ENCODE results near the gene CNRIP1.
A peak's percentile ranks its signal among the peaks of the same experiment; 100 is the strongest.
"Not testable (repeated sequence)": the region's sequence is repeated elsewhere in the genome, so short reads cannot be mapped to it uniquely, and the experiment has no call there.

The CNRIP1 gene

DNA sequence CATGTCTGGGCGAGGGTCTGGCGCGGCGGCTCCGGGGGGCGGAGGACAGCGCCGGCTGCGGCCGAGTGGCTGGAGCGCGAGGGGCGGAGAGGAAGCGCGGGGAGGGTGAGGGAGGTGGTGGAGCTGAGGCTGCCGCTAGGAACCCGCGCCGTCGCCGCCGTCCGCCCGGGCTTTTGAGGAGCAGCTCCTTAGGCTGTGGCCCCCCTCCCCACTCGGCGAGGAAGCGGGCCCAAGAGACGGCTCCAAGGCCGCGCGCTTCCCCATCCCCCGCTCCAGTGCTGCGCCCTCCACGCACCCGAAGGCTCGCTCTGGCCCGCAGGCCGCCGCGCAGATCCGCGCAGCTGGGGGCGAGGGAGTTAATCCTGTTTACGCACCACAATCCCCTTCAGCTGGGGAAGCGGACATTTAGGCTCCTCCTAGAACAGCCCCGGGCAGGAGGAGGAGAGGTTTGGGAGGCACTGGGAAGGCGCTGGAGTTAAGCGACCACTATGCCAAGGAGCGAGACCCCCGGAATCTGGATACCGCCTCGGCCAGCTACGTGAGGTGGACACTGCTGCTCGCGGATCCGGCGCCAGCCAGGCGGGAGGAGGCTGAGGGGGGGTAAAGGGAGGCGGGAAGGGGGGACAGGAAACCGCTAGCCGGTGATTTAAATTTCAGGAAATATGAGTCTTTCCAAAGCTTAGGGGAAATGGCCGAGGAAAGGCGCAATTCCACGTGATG is at the start of gene CNRIP1:
TSS of gene CNRIP1 (minus strand) at position 552 of the 720 bp plus-strand sequence. CDS start at position 3, 549 bp downstream.
- no peak for DNase-seq

DNA sequence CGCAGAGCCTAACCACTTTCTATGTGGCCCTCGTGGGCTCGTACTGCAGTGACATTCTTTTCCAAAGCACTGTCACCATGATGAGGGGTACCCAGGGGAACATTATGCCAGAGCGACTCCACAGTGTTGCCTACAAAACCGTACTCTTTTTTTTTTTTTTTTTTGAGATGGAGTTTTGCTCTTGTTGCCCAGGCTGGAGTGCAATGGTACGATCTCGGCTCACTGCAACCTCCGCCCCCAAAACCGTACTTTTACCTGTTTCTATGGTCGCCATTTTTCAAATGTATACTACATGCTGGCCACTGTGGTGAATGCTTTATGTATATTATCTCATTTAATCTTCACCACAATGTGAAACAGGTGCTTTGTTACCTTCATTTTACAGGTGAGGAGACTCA is 49.6 kb upstream of the CNRIP1 start:
- DNase-seq = no peak

DNA sequence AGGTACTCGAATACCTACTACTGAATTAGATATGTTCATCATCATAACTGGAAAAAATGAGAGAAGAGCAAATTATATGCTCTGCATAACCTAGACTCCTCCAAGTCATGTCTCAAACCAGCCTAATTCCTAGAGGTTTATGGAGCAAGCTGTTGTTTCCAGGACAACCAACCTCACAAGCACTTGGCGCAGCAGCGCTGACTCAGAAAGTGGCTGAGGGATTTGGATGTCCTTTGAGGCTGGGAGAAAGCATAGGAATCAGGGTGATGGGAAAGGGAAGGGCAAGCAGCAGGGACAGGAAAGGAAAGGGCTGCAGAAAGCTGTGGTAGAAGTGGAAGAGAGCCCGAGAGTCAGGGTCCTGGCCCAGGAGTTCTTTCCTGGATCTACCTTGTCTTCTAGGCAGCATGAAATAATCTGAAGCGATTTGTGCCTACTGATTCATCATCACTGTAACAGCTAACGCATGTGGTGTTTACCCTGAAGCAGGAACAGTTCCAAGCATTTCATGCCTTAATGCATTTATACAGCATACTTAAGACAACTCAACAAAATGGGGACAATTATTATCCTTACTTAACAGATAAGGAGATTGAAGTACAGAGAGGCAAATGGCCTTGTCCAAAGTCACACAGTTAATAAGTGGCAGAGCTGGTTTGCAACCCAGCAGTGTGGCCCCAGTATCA is 49.0 kb upstream of the CNRIP1 start:
- DNase-seq = no peak

DNA sequence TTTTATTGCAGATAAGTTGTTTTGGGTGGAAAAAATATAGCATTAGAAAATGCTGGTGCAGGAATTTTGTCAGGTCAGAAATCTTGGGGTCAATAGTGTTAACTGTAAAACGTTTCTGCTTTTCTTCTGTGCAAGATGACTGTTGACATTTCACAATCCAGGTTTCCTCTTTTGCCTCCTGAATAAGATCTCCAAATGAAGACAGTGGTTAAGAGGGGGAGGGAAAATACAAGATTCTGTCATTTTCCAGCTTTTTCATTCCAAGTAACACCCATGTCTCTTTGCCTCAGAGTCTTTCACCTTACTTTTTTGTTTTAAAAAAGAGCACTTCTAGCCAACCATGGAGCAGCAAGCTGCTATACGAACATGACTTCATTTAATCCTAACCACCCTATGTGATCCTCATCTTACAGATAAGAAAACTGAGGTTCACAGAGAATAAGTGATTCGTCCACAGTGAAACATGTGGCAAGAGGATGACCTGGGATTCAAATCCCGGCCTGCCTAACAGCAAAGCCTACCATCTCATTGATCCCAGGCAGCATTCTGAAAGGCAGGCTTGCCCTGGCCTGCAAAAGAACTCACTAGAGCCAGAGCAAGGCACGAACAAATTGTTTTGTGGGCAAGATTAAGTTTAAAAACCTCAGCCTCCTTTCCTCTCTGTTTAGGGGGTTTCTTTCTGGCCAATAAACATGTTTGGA is 48.4 kb upstream of the CNRIP1 start:
- no peak for DNase-seq

- DNase-seq = peak; percentile 36
Measured at GRCh38 chr2:68366083-68366560, 46.4 kb upstream of the CNRIP1 start.

- peak; percentile 74 for DNase-seq
Measured at GRCh38 chr2:68365087-68365486, 45.3 kb upstream of the CNRIP1 start, which contains the start of gene PLEK. PLEK (plus strand) TSS chr2:68365282; CDS start chr2:68365352, 70 bp downstream.

DNA sequence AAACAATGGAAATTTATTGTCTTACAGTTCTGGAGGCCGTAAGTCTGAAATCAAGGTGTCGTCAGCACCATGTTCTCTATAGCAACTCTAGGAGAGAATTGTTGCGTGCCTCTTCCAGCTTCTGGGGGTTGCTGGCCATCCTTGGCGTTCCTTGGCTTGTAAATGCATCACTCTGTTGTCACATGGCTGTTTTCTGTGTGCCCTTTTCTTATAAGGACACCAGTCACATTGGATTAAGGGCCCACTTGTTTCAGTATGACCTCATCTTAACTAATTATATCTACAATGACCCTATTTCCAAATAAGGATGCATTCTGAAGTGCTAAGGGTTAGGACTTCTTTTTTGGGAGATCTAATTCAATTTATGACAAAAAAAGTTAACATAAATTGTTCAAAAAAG is 44.0 kb upstream of the CNRIP1 start:
- no peak for DNase-seq

DNA sequence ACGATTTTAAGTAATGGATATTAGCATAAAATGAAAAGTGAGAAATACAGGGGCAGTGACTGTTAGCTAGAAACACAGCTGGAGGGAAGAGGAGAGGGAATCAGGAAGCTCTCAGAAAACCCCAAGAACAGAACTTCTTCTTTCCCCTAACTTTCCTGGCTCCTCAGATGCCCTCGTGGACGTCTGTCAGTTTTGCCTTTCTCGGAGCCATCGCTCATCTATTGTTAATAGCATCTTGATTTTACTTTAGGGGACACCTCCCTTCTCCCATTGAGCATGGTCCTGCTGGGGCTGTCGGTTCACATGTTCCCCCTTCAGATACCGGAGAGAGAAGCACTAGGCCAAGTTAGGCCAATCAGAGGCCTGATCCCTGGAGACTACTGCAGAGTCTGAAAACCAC is 43.0 kb upstream of the CNRIP1 start:
- DNase-seq = no peak

GRCh38 chr2:68362069-68362468 is 42.3 kb upstream of the CNRIP1 start:
- peak; percentile 76 for DNase-seq

DNA sequence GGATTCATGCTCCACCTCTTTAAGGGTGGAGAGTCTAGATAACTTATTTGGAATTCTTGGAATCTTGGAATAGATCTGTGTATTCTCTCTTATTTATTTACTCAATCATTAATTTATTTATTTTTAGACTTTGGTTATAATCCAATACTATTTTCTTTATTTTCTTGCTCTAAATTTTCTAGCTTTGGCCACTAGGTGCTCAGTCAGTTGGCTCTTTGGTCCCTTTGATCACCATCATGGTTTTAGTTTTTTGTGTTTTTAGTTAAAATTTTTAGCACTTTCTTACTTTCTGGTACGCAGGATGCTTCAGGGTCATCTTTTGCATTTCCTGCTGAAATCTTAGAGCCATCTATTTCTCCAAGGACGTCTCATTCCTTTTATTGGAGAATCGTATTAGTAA is 40.1 kb upstream of the CNRIP1 start:
- no peak for DNase-seq

DNA sequence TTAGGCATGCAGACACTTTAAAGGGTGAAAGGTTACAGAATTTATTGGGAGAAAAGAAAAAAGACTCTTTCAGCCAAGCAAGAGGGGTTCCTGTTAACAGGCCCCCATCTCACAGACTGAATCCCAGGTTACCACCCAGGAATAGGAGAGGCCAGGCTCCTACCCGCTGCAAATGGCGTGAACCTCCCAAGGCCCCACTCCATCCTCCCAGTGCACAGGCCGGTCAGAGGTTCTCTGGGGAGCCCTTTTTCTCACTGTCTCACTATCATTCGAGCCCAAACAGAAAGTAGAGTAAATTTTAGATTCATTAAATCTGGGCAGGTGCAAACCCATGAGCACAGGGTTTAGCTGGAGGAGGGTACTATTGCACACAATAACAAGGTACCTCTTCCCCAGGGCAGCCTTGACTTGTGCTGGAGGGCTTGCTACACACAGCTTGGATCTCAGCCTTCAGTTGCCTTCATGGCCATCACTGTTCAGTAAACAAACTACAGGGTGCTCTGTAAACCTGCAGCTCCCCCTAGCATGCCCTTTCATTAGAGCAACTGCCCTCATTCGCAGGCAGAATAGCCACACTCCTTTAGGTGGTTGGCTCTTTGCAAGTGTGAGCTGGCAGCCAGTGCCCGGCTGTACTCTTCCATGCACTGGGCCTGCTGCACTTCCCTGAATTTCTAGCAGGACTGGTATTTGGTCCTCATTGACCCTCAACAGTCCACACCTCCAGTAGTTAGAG is 38.0 kb upstream of the CNRIP1 start:
- no peak for DNase-seq

GRCh38 chr2:68356599-68357239 is 37.0 kb upstream of the CNRIP1 start:
- DNase-seq = no peak

DNA sequence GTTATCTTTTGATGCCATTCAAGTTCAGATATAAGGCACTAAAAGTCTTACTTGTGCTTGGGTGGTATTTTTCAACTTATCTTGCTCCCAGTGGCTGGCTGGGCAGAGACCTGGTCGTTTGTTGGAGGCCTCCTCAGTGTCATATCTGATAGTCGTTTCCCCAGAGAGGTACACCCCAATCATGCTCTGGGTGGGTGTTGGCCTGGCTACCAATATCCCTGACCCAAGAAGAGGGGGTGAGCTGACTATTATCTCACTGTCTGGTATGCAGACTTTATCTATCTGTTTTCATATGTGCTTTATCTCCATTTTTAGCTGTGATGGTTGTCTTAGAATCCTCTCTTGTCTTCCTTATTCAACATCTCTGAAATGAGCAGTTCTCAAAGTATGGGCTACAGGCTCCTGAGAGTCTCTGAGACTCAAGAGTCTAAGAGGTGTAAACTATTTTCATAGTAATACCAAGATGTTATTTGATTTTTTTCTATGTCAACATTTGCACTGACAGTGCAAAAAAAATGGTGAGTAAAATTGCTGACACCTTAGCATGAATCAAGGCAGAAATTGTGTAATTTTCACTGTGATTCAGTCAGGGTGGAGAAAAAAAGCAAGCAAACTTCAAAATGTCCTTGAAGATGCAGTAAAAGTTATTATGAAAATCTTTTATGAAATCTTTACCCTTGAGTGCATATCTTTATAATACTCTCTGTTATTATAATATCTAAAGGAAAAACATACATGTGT is 33.1 kb upstream of the CNRIP1 start:
- DNase-seq = no peak

GRCh38 chr2:68351997-68352396 is 32.2 kb upstream of the CNRIP1 start:
- DNase-seq = no peak

GRCh38 chr2:68349091-68349490 is 29.3 kb upstream of the CNRIP1 start:
- DNase-seq = not testable (repeated sequence)

DNA sequence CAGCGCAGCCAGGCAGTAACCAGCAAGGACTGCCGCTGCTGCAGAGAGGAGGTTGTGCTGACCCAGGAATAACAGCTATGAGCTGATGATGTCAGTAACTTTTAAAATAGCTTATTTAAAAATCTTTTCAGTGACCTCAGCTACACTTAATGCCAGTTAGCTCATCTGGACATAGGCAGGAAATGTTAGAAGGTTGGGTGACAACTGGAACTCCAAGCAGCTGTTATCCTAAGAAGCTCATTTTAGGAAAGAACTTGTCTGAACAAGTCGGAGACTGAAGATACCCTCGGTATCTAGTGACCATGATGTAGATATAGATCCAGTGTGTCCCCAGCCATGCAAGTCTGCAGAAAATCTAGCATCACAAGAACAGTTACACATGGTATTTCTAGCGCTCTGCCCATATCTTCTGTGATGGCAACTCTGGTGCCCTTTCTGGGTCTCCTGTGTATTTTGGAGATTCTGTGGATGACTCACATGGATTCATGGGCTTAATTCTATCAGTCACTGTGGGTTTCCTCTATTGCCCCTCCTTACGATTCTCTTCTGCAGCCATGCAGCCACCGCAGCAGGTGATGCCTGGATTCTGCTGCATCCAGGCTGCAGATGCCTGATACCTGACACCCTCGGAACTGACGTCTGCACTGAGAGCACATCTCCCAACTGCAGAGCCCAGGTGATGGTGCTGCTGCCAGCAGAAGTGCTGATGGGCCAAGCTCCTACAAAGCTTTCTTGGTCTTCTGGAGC is 25.6 kb upstream of the CNRIP1 start:
- no peak for DNase-seq

DNA sequence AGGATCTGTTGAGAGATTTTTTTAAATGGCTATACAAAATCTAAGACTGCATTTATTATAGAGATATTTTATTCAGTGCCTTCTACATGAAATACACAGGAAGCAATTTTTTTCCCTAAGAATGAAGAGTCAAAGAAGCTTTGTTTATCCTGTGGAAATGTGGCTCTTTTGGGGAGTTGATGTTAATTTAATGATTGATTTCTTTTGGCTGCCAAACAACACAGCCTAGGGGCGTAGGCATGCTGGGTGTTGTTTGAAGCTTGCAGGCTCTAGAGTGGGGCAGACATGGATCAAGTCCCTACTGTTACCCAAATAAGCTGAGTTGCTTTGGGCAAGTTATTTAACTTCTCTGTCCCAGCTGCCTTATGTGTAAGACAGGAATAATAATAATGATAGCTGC is 24.3 kb upstream of the CNRIP1 start:
- DNase-seq = no peak

DNA sequence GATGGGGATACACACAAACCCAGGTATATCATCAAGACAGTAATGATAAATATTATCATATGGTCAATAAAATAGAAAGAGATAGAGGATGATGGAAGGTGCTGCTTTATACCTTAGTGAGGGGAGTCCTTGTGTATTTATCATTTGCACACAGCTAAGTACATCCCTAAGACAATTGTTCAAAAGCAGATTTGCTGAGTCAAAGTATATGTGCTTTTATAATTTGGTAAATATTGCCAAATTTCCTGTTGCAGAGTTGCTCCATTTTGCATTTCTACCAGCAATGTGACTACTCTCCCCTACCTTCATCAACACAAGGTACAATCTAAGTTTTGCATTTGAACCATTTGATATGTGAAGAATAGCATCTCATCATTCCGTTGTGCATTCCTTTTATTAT is 22.7 kb upstream of the CNRIP1 start:
- no peak for DNase-seq

GRCh38 chr2:68341583-68341982 is 21.8 kb upstream of the CNRIP1 start:
- DNase-seq = no peak

DNA sequence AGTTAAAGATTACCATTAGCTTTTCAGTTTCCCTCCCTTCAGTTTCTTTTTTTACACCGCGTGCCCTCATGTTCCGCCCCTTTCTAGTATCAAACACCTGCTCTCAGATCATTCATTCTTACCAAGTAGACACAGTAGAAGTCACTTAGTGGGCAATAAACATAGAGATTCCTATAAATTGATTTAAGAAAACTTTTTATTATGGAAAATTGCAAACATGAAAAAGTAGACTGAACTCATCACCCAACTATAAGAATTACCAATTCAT is 21.2 kb upstream of the CNRIP1 start:
- DNase-seq = no peak
